Loucy (cell line): ENCODE data around the gene RNF130.

Experiments used
- EZH2phosphoT487 ChIP-seq: fragments of 200-600 bp; IDR thresholded peaks from 2 replicates; pipeline ENCODE4 v1.6.1; 2018; ENCODE audit warnings: antibody characterized with exemption, mild to moderate bottlenecking, moderate library complexity, borderline replicate concordance
- TF ChIP-seq, protein P1 (sequence below): fragments of 200-600 bp; sonication (generic); conservative IDR thresholded peaks from 2 replicates; pipeline ENCODE4 v1.5.1; 2014; ENCODE audit warnings: mild to moderate bottlenecking, antibody characterized with exemption, low read length

DNA sequence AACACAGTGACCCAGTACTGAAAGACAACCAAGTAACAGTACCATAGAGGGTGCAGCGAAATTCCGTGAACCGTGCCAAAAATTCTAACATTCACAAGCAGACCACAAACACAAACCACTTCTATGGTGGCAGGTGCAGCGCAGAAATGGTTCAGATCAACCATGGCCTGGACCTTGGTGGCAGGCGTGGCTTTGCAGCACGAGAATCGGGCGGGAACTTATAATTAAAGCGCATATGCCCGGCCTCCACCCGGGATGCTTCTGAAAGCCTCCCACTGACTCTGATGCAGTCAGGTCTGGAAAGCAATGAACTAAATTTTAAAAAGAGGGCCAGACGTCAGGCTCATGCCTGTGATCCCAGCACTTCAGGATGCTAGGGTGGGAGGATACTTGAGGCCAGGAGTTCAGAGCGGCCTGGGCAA lies 95.8 kb downstream of the RNF130 start:
- TF ChIP-seq, protein P1, sequence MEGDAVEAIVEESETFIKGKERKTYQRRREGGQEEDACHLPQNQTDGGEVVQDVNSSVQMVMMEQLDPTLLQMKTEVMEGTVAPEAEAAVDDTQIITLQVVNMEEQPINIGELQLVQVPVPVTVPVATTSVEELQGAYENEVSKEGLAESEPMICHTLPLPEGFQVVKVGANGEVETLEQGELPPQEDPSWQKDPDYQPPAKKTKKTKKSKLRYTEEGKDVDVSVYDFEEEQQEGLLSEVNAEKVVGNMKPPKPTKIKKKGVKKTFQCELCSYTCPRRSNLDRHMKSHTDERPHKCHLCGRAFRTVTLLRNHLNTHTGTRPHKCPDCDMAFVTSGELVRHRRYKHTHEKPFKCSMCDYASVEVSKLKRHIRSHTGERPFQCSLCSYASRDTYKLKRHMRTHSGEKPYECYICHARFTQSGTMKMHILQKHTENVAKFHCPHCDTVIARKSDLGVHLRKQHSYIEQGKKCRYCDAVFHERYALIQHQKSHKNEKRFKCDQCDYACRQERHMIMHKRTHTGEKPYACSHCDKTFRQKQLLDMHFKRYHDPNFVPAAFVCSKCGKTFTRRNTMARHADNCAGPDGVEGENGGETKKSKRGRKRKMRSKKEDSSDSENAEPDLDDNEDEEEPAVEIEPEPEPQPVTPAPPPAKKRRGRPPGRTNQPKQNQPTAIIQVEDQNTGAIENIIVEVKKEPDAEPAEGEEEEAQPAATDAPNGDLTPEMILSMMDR, result no peak
- TF ChIP-seq EZH2phosphoT487, result no peak
